C1 segment of cervical spinal cord (tissue), 14 donors: ENCODE measurements around the gene SLAMF6.
"Not testable (repeated sequence)": the region's sequence is repeated elsewhere in the genome, so short reads cannot be mapped to it uniquely, and the experiment has no call there.

Experiments used
- DNase-seq, 14 donors: peaks; one replicate each; lab custom pipeline; 2025; lab: John Stamatoyannopoulos, UW

The SLAMF6 gene

GRCh38 chr1:160504651-160505050, 18.4 kb downstream of the SLAMF6 start:
- no peak for DNase-seq

DNA sequence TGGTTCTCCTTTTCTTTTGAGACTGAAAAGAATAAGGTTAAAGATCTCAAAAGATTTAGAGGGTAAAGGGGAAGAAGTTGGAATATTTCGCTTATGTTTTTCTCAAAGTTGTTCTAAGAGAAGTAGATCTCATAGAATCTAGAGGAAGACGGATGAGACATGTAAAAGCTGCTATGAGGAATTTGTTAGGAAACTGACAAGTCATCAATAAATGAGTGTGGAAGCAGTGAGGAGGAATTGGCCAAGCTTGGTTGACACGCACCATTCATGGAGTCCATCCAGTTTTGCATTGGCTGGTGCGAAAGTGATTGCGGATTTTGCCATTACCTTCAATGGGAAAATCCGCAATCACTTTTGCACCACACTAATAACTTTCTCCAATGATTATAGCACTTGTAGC, 20.0 kb downstream of the SLAMF6 start:
- no peak for DNase-seq

DNA sequence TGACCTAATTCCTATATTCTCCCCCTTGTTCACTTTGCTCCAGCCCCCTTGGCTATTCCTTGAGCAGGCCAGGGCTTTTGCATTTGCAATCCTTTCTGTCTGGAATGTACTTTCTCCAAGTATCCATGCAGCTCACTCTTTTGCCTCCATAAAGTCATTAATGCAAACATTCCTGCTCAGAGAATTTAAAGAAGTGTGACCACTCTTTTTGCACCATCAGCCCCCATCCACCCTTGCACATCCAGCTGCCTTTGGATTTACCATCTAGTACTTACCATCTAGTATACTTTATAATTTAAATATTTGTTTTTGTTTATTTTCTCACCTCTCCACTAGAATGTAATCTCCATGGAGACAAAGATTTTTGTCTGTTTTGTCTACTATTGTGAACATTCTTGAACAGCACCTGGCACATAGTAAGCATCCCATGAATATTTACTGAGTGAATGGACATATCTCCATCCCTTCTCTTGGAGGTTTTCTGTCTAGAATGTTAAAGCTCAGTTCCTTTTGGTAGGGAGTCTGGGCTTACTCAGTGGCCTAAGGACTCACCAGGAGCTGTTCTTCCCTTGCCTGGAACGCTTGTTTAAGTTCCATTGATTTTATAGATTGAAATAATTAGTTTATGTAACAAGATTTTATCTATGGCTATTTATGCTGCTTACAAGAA, 22.6 kb downstream of the SLAMF6 start:
- no peak for DNase-seq

- no peak for DNase-seq
These were observed 23.4 kb downstream of the SLAMF6 start for GRCh38 chr1:160499631-160500030.

GRCh38 chr1:160498301-160499065, 24.6 kb downstream of the SLAMF6 start:
- DNase-seq, result not testable (repeated sequence)

DNA sequence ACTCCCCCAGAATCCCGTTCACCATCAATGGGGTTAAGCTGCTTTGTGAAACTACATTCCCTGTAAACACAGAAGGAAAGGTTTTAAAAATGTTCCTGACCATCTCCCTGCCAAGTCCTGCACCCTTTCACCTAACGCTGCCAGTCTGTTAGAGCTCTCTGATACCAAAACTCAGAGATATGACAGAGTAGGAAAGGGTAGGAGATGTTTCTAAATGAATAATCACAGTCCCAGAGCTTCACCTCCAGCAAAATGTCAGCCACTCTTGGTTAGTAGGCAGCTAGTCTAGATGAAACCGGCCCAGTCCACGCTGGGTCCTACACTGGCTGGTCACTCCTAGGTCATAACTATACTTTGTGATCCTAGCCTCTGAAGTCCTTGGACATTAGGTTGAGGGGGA, 26.7 kb downstream of the SLAMF6 start:
- DNase-seq, result no peak

GRCh38 chr1:160494620-160495019, 28.4 kb downstream of the SLAMF6 start:
- DNase-seq, result no peak

- DNase-seq, result no peak
These were observed 30.4 kb downstream of the SLAMF6 start for GRCh38 chr1:160492617-160493016.

GRCh38 chr1:160491981-160492380, 31.1 kb downstream of the SLAMF6 start:
- no peak for DNase-seq

GRCh38 chr1:160491017-160491416, 32.0 kb downstream of the SLAMF6 start:
- DNase-seq, result no peak

DNA sequence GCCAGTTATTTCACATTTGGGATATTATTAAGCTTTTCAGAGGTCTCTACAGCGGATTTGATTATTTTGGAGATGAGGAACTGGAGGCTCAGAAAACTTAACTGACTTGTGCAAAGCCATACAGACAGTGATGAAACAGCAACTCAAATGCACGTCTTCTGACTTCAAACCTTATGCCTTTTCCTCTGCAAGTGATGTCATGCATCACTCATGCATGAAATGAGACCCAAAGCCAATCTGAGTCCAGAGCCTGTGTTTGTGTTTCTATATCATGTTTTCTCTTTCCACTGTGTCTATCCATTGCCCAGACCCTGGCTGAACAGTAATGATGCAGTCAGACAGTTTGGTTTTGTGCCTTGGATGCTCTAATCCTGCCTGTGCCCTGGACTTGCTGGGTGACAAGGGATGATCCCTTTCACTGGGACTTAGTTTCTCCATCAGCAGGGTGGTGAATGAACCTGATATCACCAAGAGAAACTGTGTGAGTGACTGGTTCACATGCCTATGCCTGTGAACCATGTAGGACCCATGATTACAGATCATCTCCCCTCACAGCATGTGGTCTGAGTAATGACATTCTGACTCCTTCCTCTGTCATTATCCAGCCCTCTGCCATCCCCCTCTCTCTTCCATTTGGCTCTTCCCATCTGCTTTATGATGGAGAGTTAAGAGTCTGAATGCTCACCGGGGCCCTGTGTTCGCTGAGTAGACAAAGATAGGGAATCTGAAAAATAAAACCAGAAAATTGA, 33.4 kb downstream of the SLAMF6 start:
- DNase-seq, result no peak

GRCh38 chr1:160488347-160489058, 34.6 kb downstream of the SLAMF6 start:
- DNase-seq, result no peak

DNA sequence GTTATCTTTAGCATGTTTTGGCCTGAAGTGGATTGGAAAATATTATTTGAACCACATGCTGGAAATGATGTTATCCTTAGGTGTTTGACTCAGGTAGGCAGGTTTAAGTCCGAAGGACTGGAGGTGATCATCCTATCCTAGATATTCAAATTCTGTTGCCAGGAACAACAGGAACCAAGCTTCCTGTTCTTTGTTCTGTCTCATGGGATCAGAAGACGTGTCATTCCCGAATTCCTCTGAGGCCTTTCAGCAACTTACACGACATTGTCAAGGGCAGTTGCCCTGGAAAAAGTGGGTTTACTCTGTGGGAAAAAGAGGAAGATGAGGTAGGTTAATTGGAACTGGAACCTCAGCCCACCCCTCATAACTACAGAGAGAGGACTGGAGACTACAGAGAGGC, 36.6 kb downstream of the SLAMF6 start:
- no peak for DNase-seq

GRCh38 chr1:160483505-160484185, 39.4 kb downstream of the SLAMF6 start:
- no peak for DNase-seq

- DNase-seq, result no peak
These were observed 41.0 kb downstream of the SLAMF6 start for GRCh38 chr1:160481979-160482596.

- not testable (repeated sequence) for DNase-seq
These were observed 42.3 kb downstream of the SLAMF6 start for GRCh38 chr1:160480781-160481180.

- DNase-seq, result not testable (repeated sequence)
These were observed 44.0 kb downstream of the SLAMF6 start for GRCh38 chr1:160479091-160479490.

GRCh38 chr1:160474392-160475242, 48.4 kb downstream of the SLAMF6 start:
- no peak for DNase-seq

GRCh38 chr1:160472112-160472511, 50.9 kb downstream of the SLAMF6 start:
- no peak for DNase-seq

- DNase-seq, result no peak
These were observed 51.8 kb downstream of the SLAMF6 start for GRCh38 chr1:160471253-160471652.
